Measurements from ENCODE around the gene HOXA2.

The HOXA2 gene

GRCh38 chr7:27111751-27112277 lies 9.3 kb upstream of the HOXA2 start:
- DNase-seq (ENCODE audit: low read depth) = no peak

GRCh38 chr7:27111042-27111750 lies 8.7 kb upstream of the HOXA2 start:
- no peak for DNase-seq (ENCODE audit: low read depth)

- no peak for DNase-seq (ENCODE audit: low read depth)
These were observed 7.9 kb upstream of the HOXA2 start for GRCh38 chr7:27110186-27111031.

- no peak for DNase-seq (ENCODE audit: low read depth)
These were observed 7.1 kb upstream of the HOXA2 start for GRCh38 chr7:27109466-27110185.

GRCh38 chr7:27108390-27109127 lies 6.1 kb upstream of the HOXA2 start:
- DNase-seq (ENCODE audit: low read depth) = no peak

GRCh38 chr7:27107391-27108381 lies 5.2 kb upstream of the HOXA2 start:
- no peak for DNase-seq (ENCODE audit: low read depth)

- DNase-seq (ENCODE audit: low read depth) = no peak
These were observed 4.4 kb upstream of the HOXA2 start for GRCh38 chr7:27106901-27107240.

- DNase-seq (ENCODE audit: low read depth) = no peak
These were observed 3.9 kb upstream of the HOXA2 start for GRCh38 chr7:27106181-27106900.

GRCh38 chr7:27105301-27106031 lies 3.0 kb upstream of the HOXA2 start:
- DNase-seq (ENCODE audit: low read depth) = no peak

- DNase-seq (ENCODE audit: low read depth) = no peak
These were observed 2.0 kb upstream of the HOXA2 start for GRCh38 chr7:27104341-27105058.

- no peak for DNase-seq (ENCODE audit: low read depth)
These were observed 1.2 kb upstream of the HOXA2 start for GRCh38 chr7:27103489-27104226.

- no peak for DNase-seq (ENCODE audit: low read depth)
These were observed 414 bp downstream of the HOXA2 start for GRCh38 chr7:27101957-27102580.

- no peak for DNase-seq (ENCODE audit: low read depth)
These were observed 1.1 kb downstream of the HOXA2 start for GRCh38 chr7:27101171-27101956.

- DNase-seq (ENCODE audit: low read depth) = no peak
These were observed 1.8 kb downstream of the HOXA2 start for GRCh38 chr7:27100694-27101170.

- no peak for DNase-seq (ENCODE audit: low read depth)
These were observed 2.8 kb downstream of the HOXA2 start for GRCh38 chr7:27099453-27100370.
